Measurements from ENCODE around the gene HACD4. TPM values are rescaled to one million over a fixed set of nuclear protein-coding genes. Genes with fewer than 3 reads are reported as not detected.

The HACD4 gene
- total and polyA plus RNA-seq, 2 experiments from 2014 or later, result 1.2 to 1.3 TPM

GRCh38 chr9:20994486-20994885 is 37.0 kb downstream of the HACD4 start:
- Histone ChIP-seq H3K4me3 (no peak overlapping the region), H3K4me2 (no peak overlapping the region), H3K79me2 (no peaks in the 10 kb centered on the region), H2AFZ (no peak overlapping the region), H4K20me1 (ENCODE audit: insufficient read depth, poor library complexity, severe bottlenecking) (no peaks in the 10 kb centered on the region), H3K27me3 (no peaks in the 10 kb centered on the region), H3K27ac (no peak overlapping the region), H3K4me1 (ENCODE audit: insufficient read depth) (no peaks in the 10 kb centered on the region), H3K9me2 (replicated peaks; ENCODE audit: insufficient read depth) (no peaks in the 10 kb centered on the region), H3K9me3 (ENCODE audit: low read depth) (no peaks in the 10 kb centered on the region), H3K36me3 (replicated peaks; ENCODE audit: insufficient read depth, low read depth) (no peaks in the 10 kb centered on the region)
- no peak for DNase-seq (ENCODE audit: low spot score)
- 84% methylated on average over 3 of the region's 3 CpGs for WGBS (ENCODE audit: low lambda C conversion rate, missing lambda C conversion rate)
- TF ChIP-seq, protein P1, sequence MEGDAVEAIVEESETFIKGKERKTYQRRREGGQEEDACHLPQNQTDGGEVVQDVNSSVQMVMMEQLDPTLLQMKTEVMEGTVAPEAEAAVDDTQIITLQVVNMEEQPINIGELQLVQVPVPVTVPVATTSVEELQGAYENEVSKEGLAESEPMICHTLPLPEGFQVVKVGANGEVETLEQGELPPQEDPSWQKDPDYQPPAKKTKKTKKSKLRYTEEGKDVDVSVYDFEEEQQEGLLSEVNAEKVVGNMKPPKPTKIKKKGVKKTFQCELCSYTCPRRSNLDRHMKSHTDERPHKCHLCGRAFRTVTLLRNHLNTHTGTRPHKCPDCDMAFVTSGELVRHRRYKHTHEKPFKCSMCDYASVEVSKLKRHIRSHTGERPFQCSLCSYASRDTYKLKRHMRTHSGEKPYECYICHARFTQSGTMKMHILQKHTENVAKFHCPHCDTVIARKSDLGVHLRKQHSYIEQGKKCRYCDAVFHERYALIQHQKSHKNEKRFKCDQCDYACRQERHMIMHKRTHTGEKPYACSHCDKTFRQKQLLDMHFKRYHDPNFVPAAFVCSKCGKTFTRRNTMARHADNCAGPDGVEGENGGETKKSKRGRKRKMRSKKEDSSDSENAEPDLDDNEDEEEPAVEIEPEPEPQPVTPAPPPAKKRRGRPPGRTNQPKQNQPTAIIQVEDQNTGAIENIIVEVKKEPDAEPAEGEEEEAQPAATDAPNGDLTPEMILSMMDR (IDR thresholded peaks at IDR 0.05; ENCODE audit: poor library complexity), result no peak
- TF ChIP-seq EZH2 (IDR thresholded peaks at IDR 0.05; ENCODE audit: borderline replicate concordance) (no peak), EZH2phosphoT487 (IDR thresholded peaks at IDR 0.05; ENCODE audit: low read depth, severe bottlenecking, unreplicated experiment) (no peak)

GRCh38 chr9:20990867-20991266 is 40.6 kb downstream of the HACD4 start:
- H3K79me2 ChIP-seq, result no peaks in the 10 kb centered on the region
- H3K9me3 ChIP-seq (ENCODE audit: low read depth), result no peaks in the 10 kb centered on the region
- no peak for DNase-seq (ENCODE audit: low spot score)
- no peak overlapping the region for H2AFZ ChIP-seq
- no peaks in the 10 kb centered on the region for H3K36me3 ChIP-seq (replicated peaks; ENCODE audit: insufficient read depth, low read depth)
- no peaks in the 10 kb centered on the region for H3K27me3 ChIP-seq
- H4K20me1 ChIP-seq (ENCODE audit: insufficient read depth, poor library complexity, severe bottlenecking), result no peaks in the 10 kb centered on the region
- no peak overlapping the region for H3K27ac ChIP-seq
- TF ChIP-seq EZH2 (IDR thresholded peaks at IDR 0.05; ENCODE audit: borderline replicate concordance) (no peak), EZH2phosphoT487 (IDR thresholded peaks at IDR 0.05; ENCODE audit: low read depth, severe bottlenecking, unreplicated experiment) (no peak)
- TF ChIP-seq, protein P1 (IDR thresholded peaks at IDR 0.05; ENCODE audit: poor library complexity), result no peak
- H3K4me1 ChIP-seq (ENCODE audit: insufficient read depth), result peaks cover 3% of the 10 kb centered on the region
- H3K4me2 ChIP-seq, result no peak overlapping the region
- 97% methylated on average over 2 of the region's 2 CpGs for WGBS (ENCODE audit: low lambda C conversion rate, missing lambda C conversion rate)
- H3K4me3 ChIP-seq, result no peak overlapping the region
- H3K9me2 ChIP-seq (replicated peaks; ENCODE audit: insufficient read depth), result no peaks in the 10 kb centered on the region

- TF ChIP-seq EZH2 (IDR thresholded peaks at IDR 0.05; ENCODE audit: borderline replicate concordance) (no peak), EZH2phosphoT487 (IDR thresholded peaks at IDR 0.05; ENCODE audit: low read depth, severe bottlenecking, unreplicated experiment) (no peak)
- TF ChIP-seq, protein P1 (IDR thresholded peaks at IDR 0.05; ENCODE audit: poor library complexity), result no peak
- Histone ChIP-seq H3K27me3 (no peaks in the 10 kb centered on the region), H3K9me3 (ENCODE audit: low read depth) (no peaks in the 10 kb centered on the region), H4K20me1 (ENCODE audit: insufficient read depth, poor library complexity, severe bottlenecking) (no peaks in the 10 kb centered on the region), H3K27ac (no peak overlapping the region), H3K4me2 (no peak overlapping the region), H3K36me3 (replicated peaks; ENCODE audit: insufficient read depth, low read depth) (no peaks in the 10 kb centered on the region), H3K4me3 (no peak overlapping the region), H3K79me2 (no peaks in the 10 kb centered on the region), H3K9me2 (replicated peaks; ENCODE audit: insufficient read depth) (no peaks in the 10 kb centered on the region), H2AFZ (no peak overlapping the region), H3K4me1 (ENCODE audit: insufficient read depth) (peaks cover 3% of the 10 kb centered on the region)
- 94% methylated on average over 6 of the region's 6 CpGs for WGBS (ENCODE audit: low lambda C conversion rate, missing lambda C conversion rate)
- DNase-seq (ENCODE audit: low spot score), result no peak
Measured at GRCh38 chr9:20989923-20990341, 41.5 kb downstream of the HACD4 start.

Measured in hepatocyte (in vitro differentiated cells).